ENCODE data around the gene SBNO1.
"Not testable (repeated sequence)": the region's sequence is repeated elsewhere in the genome, so short reads cannot be mapped to it uniquely, and the experiment has no call there.

Gene SBNO1

DNA sequence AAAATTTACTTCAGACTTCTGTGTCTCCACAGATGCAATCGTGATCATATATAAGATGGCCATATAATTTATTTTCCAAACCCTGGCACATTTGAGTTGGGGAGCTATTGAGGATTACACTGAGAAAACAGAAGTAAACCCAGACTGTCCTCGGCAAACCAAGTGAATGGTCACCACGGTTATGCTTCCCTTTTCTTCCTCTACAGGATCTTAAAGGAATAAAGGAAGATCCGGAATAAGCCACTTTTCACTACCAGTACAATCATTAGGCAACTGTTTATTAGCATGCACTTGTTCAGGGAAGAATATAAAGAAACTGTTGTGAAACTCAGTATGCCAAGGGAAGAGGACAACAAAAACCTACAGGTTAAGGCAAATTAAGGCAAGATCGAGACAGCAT lies 27.6 kb downstream of the SBNO1 start:
- DNase-seq, result no peak

DNA sequence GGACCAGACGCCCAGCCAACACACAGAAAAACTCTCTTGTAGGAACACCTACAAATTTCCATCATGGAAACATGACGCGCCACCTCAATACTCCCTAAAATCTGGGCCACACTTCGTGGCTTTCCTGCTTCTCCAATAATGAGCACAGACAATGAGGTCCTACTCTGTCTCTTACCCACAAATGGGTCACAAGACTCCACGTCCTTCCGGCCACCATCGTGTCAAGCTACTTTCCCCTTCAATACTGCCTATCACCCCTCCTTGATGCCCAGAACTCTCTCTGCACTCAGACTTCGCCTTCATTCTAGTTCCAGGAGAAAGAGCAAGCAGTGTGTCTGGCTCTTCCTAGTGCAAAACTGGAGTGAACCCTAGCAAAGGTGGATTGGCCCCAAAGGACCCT lies 28.1 kb downstream of the SBNO1 start:
- no peak for DNase-seq

DNA sequence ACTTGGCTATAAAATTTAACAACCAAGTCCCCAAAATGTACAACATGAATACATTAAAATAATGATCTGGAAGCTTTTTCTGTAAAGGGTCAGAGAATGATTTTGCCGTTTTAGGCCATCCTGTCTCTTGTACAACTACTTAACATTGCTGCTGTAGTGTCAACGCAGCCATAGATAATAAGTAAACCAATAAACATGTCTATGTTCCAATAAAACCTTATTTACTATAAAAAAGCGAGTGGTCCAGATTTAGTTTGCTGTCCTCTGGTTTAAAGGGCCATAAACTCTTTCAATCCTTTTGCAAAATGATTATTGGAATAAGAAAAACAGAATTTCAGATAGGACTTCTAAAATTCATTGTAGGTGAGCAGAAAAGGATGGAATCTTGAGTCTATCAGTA lies 29.2 kb downstream of the SBNO1 start:
- no peak for DNase-seq

- no peak for DNase-seq
Observed at GRCh38 chr12:123329799-123330198, 34.8 kb downstream of the SBNO1 start.

DNA sequence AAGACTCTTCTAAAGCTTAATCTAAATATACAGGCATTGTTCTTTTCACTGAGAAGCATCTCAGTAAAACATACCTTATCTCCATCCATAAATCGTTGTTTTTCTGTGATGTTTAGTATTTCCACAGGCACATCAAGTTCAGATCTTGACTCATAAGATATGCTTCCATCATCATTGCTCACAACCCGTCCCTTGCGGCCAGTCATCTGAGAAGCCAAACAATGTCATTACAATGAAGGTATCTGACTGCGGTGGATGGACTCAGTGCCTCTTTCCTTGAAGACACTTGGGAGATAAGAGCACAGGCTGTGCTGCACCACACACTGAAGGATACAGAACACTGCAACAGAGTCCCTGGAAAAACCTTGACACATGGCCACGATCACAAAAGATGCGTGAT lies 44.8 kb downstream of the SBNO1 start:
- DNase-seq, result no peak

DNA sequence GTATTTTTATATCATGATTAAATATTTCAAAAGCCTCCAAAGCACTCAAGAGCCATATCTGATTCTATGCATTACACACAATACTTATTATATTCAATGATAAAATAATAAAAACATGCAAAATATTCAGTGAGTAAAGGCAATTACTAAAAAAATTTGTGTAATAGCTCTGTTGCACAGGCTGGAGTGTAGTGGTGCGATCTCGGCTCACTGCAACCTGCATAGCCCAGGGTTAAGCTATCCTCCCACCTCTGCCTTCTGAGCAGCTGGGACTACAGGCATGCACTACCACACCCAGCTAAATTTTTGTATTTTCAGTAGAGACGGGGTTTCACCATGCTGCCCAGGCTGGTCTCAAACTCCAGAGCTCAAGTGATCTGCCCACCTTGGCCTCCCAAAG lies 45.4 kb downstream of the SBNO1 start:
- DNase-seq, result no peak

DNA sequence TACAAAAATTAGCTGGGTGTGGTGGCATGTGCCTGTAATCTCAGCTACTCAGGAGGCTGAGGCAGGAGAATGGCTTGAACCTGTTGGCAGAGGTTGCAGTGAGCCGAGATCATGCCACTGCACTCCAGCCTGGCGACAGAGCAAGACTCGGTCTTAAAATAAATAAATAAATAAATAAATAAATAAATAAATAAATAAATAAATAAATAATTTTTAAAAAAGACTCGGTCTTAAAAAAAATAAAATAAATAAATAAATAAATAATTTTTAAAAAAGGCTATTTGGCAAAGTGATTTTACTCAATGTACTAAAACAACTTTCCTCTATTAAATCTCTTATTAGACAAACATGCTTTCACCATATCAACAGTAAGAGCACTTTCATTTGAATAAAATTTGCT lies 51.6 kb downstream of the SBNO1 start:
- DNase-seq, result not testable (repeated sequence)

DNA sequence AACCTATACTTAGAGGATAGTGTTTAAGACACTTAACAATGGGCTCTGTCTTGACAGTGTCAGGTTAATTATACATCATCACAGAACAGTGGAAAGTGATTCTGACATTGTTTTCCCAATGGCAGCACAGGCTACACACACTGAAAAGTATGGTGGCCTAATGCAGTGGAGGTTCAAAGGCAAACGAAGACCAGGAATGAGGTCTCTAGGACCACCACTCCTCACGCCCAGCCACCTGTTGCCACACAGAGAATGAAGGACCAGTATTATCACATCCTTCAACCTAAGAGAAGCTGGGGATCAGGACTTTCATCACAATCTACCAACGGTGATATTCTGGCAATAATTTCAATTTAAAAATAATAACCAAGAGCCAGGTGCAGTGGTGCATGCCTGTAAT lies 58.4 kb downstream of the SBNO1 start:
- DNase-seq, result no peak

DNA sequence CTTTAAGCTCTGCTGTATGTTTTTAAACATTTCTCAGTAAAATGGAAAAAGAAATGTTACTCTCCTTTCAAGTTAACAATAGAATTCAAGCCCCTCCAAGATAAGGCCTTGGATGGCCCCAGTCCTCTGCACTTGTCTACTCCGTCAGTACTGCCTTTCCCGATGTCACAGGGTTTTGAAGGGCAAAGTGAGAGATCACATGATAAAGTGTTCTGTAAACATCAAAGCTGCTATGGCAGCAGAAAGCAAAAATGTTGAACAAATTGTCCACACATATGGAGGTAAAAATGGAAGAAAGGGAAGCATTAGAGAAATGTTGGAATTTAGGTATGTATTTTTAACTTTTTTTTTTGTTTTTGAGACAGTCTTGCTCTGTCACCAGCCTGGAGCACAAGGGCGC lies 59.5 kb downstream of the SBNO1 start:
- DNase-seq, result no peak

- DNase-seq, result peak; percentile 51
Observed at GRCh38 chr12:123293178-123293760, 71.4 kb downstream of the SBNO1 start.

DNA sequence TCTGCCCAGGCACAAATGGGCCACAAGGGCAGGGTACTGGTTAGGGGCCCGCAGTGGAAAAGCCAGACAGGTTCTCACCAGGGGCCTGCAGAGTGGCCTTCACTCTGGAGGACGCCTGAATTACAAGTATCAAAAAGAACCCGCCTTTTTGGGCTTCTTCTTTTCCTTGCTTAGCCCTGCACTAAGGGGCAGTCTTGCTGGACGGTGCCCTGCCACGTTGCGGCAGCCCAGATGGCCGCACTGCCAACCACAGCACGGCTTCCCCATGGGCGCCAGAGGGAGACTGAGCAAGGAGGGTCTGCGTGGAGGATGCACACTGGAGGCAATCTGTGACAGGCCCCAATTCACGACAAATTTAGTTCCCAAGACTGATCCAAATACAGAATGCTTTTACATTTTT lies 74.7 kb downstream of the SBNO1 start:
- DNase-seq, result peak; percentile 45

- no peak for DNase-seq
Observed at GRCh38 chr12:123288751-123289346, 75.8 kb downstream of the SBNO1 start.

GRCh38 chr12:123286652-123287373 lies 77.8 kb downstream of the SBNO1 start:
- peak; percentile 21 for DNase-seq

DNA sequence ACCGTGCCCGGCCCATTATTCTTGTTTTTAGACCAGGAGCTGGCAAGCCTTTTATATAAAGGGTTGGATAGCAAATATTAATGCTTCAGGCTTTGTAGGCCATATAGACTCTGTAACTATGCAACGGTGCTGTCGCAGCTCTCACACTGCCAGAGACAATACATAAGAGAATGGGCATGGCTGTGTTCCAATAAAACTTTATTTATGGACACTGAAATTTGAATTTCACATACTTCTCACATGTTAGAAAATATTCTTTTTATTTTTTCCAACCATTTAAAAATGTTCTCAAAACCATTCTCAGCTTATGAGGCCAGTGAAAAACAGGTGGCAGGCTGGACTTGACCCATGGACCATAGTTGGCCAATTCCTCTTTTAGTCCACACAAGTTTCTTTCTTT lies 80.0 kb downstream of the SBNO1 start:
- DNase-seq, result no peak

DNA sequence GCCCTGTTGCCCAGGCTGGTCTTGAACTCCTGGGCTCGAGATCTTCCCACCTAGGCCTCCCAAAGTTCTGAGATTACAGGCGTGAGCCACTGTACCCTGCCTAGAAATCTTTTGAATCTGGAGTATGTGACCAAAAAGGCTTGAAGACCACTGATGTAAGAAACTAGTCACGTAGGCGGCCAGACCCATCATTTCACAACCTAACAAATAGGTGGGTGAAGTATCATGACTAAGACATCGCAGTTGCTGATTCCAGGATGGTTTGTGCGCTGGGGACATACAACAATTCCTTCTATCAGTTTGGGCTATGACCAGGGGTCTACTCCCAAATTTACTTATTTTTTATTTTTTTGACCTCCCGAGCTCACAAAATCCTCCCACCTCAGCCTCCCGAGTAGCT lies 81.2 kb downstream of the SBNO1 start:
- DNase-seq, result no peak

DNA sequence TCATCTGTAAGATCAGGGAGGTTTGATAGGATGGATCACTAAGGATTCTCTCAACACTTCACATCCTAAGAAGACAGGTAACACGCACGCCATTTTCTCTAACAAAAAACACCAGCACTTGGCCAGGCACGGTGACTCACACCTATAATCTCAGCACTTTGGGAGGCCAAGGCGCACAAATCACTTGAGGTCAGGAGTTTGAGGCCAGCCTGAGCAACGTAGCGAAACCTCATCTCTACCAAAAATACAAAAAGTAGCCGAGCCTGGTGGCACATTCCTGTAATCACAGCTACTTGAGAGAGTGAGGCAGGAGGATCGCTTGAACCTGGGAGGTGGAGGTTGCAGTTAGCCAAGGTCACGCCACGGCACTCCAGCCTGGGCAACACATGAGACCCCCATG lies 82.5 kb downstream of the SBNO1 start:
- peak; percentile 44 for DNase-seq

DNA sequence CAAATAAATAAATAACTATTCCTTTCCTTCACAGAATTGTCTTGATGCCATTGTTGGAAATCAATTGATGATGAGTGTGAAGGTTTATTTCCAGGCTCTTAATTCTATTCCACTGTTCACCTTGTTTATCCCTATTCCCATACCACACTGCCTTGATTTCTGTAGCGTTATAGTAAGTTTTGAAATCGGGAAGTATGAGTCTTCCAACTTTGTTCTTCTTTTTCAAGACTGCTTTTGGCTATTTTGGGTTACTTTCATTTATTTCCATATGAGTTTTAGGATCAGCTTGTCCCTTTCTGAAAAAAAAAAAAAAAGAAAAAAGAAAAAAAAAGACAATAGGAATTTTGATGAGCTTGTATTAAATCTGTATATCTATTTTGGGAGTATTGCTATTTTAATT lies 83.7 kb downstream of the SBNO1 start:
- DNase-seq, result no peak

- no peak for DNase-seq
Observed at GRCh38 chr12:123278101-123278627, 86.5 kb downstream of the SBNO1 start.

DNA sequence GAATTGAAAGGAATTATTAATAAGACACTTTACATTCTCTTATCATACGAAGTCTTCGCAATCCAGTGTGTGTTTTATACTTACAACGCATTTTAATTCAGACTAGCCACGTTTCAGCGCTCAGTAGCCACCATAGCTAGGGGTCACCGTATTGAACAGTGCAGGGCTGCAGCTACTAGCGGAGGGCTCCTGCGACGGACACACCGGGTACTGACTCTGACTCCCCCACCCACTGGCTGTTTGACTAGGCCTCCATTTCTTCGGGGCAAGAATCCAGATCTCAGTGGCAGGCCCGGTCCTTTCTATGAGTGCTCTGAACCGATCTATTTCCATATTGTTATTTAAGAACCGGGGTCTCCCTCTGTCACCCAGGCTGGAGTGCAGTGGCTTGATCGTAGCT lies 91.5 kb downstream of the SBNO1 start:
- no peak for DNase-seq

DNA sequence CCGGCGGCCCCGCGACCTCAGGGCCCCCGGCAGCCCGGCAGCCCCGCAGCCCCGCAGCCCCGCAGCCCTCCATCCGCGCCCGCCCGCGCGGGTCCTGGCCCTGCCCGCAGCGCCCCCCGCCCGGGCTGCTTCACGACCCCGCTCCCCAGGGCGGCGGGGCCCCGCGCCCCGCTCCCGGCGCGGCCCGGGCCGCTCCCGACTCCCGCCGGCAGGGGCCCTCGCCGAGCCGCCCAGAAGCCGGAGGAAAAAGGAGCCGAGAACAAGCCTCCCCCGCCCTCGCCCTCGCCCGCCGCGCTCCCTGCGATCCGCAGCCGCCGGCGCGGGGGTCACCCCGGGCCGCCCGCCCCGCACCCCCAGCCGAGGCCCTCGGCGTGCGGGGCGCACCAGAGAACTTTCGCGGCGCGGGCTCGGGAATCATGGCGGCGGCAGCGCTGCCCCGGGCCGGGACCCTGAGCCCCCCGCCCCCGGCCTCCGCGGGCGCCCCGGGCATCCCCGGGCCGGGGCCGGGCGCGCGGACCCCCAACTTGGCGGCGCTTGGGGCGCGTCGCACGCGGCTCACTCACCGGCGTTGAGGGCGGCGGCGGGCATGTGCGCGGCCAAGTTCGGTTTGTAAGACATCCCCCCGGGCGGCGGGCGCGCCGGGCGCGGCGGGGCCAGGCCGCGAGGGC lies 93.5 kb downstream of the SBNO1 start:
- DNase-seq, result peak; percentile 90

DNA sequence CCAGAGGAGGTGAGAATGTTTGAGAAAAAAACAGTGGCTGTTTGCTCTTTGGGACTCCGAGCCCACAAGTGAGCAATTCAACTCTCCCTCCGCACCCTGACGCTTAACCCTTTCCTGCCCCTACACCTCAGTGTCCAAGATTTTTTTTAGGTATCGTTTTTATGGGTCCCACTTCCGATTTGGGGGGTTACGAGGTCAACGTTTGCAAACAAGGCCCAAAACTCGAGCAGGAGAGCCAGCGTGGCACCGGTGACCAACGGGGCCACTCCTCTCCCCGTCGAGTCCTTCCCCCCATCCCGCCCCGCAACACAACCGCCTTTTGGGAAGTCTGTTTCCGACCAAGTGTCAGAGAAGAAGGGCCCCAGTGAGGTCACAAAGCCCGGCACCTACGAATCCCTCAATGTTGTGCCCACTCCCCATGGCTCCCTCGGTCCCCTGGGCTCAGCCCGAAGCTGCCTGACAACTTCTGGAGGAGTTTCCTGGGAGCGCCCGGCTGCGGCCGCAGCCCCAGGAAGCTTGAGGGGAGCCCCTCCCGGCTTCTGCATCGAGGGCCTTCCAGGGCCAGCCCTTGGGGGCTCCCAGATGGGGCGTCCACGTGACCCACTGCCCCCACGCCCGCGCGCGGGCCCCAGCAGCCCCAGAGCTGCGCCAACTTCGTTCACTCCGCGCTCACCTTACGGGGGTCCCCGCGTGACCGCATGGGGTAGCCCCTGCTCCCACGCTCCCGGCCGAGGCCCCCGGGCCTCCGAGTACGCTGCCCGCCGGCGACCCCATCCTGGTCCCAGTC lies 94.2 kb downstream of the SBNO1 start:
- DNase-seq, result peak; percentile 64

DNA sequence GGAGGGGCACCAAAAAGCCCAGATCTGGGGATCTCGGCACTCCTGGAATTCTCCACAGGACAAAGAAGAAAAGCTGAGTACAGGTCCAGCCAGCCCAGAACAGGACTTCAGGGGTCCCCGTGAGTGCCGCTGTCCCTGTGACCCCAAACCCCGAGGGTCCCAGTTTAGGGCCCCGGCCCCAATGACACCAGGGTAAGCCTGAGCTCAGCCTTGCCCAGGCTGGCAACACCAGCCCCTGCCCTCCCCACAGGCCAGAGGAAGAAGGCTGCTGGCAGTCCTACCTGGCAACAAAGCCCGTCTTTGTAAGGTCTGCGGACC lies 94.8 kb downstream of the SBNO1 start:
- DNase-seq, result peak; percentile 61

DNA sequence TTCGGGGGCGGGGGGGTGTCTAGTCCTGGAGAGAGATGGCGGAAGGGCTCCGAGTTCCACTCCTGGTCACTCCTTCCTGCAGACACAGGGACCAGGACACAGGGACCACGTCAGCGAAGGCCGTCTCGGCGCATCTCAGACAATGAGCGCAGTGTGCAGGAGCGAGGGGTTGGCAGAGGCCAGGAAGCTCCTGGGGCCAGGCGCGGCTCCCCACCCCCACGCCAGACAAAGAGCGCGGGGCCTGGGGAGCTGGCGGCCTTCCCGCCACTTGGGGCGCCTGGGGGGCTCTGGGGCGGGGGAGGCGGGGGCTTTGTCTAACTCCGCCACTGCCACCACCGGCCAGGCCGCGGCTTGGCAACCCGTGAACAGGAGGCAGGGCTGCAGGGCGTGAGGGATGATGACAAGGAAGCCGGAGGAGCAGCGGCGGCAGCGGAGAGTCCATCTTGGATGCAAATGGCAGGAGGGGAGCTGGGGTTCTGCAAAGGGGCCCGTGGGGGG lies 95.2 kb downstream of the SBNO1 start:
- peak; percentile 67 for DNase-seq
